Astrocyte of the spinal cord (primary cell): Measurements from ENCODE around the gene SLC26A11.

ENCODE experiments used
- DNase-seq: peaks from one replicate; pipeline ENCODE4 v3.0.0; 2011; ENCODE audit warnings: low read depth, low spot score
- H3K4me3 ChIP-seq: 2 replicates; pipeline ENCODE4 v1.5.1; 2011; ENCODE audit warnings: low read depth, mild to moderate bottlenecking, low read length, moderate library complexity
- CTCF ChIP-seq: IDR thresholded peaks from 2 replicates; pipeline ENCODE4 v1.5.1; 2012; ENCODE audit warnings: low read depth, mild to moderate bottlenecking, low read length, inconsistent platforms
- in situ Hi-C: cut with HindIII; loops from 2 replicates; pipeline ENCODE4 v1.10.0; 2017; ENCODE audit warnings: low sequenced_read_pairs

The SLC26A11 gene

GRCh38 chr17:80220736-80221215, 549 bp downstream of the SLC26A11 start:
- in situ Hi-C loops, result no loop called here
- peak overlapping the region; percentile 74 for H3K4me3 ChIP-seq
- no peak for TF ChIP-seq CTCF
- DNase-seq, result no peak

- H3K4me3 ChIP-seq, result peak overlapping the region; percentile 74
- in situ Hi-C loops, result no loop called here
- DNase-seq, result no peak
- TF ChIP-seq CTCF, result no peak
Observed at GRCh38 chr17:80221351-80222105, 1.3 kb downstream of the SLC26A11 start.

- H3K4me3 ChIP-seq, result no peak overlapping the region
- in situ Hi-C loops, result no loop called here
- no peak for TF ChIP-seq CTCF
Observed at GRCh38 chr17:80222376-80223141, 2.3 kb downstream of the SLC26A11 start.

GRCh38 chr17:80223142-80223815, 3.1 kb downstream of the SLC26A11 start:
- DNase-seq, result no peak
- no peak overlapping the region for H3K4me3 ChIP-seq
- in situ Hi-C loops, result no loop called here
- TF ChIP-seq CTCF, result no peak

More at GRCh38 chr17:80222376-80223141, 2.3 kb downstream of the SLC26A11 start:
- DNase-seq, result no peak

- in situ Hi-C loops, result no loop called here
- DNase-seq, result no peak
- no peak overlapping the region for H3K4me3 ChIP-seq
- no peak for TF ChIP-seq CTCF
Observed at GRCh38 chr17:80223838-80224497, 3.7 kb downstream of the SLC26A11 start.

- DNase-seq, result no peak
- in situ Hi-C loops, result no loop called here
- no peak overlapping the region for H3K4me3 ChIP-seq
- TF ChIP-seq CTCF, result no peak
Observed at GRCh38 chr17:80224683-80225082, 4.5 kb downstream of the SLC26A11 start.
